Measurements from ENCODE around the gene DDX21. TPM values are rescaled to one million over a fixed set of nuclear protein-coding genes. Genes with fewer than 3 reads are reported as not detected.
"Not testable (repeated sequence)": the region's sequence is repeated elsewhere in the genome, so short reads cannot be mapped to it uniquely, and the experiment has no call there.

DDX21 gene
- total RNA-seq, 2 experiments from 2014 or later = 120 to 121 TPM

DNA sequence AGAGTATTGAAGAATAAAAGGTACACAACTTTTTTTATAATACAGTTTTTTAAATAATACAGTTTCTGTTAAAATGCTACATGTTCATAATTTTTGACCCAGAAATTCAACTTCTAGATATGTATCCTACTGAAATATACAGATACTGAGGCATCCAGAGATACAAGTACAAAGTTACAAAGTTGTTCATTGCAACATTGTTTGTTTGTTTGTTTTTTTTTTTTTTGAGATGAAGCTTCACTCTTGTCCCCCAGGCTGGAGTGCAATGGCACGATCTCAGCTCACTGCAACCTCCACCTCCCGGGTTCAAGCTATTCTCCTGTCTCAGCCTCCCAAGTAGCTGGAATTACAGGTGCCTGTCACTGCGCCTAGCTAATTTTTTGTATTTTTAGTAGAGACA, 23.1 kb upstream of the DDX21 start:
- H3K4me1 Mint-ChIP-seq (ENCODE audit: low read depth); H3K27me3 ChIP-seq (ENCODE audit: control insufficient read depth in 1 of 2, insufficient read depth in 2 of 2, low read length in 2 of 2); H3K9me3 Mint-ChIP-seq; CTCF ChIA-PET; H3K27ac ChIP-seq (ENCODE audit: low read depth in 1 of 2, low read length in 2 of 2); H3K4me3 ChIP-seq (ENCODE audit: low read length); H3K4me3 Mint-ChIP-seq; DNase-seq; ATAC-seq (ENCODE audit: poor library complexity); intact Hi-C loops (cut with DNase I, micrococcal nuclease); H3K27ac Mint-ChIP-seq; H3K9me3 ChIP-seq (ENCODE audit: control insufficient read depth in 1 of 2, insufficient read depth in 1 of 2, low read length in 2 of 2); H3K27me3 Mint-ChIP-seq; H3K4me1 ChIP-seq (ENCODE audit: insufficient read depth, low read length): not testable (repeated sequence)
- peaks cover 74% of the 10 kb centered on the region for H3K36me3 Mint-ChIP-seq (ENCODE audit: low read depth)
- POLR2A ChIA-PET = interaction anchor here (1.0 kb wide), 1 partner anchor 23 kb away, joined by 3 read pairs; no protein-coding TSS in a partner anchor
- peaks cover 55% of the 10 kb centered on the region for H3K36me3 ChIP-seq (ENCODE audit: insufficient read depth, low read length)

DNA sequence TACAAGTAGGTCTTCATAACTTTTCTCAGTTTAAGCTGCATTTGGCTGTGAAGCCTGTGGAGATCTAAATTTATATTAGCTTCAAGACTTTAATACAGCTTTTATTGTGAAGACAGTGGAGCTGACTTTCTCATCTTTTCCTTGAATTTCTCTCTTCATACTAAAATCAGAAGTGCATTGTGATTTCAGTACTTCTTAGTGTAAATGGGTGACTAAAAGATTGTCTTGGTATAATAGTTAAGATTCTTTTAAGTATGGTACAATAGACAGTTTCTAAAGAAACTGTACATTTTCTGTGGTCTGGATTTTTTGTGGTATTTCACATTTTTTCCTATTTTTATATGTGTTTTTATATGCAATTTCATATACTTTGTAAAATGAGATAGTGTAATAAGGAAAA, 21.0 kb upstream of the DDX21 start:
- H3K27me3 Mint-ChIP-seq = no peaks in the 10 kb centered on the region
- no peaks in the 10 kb centered on the region for H3K9me3 Mint-ChIP-seq
- no peak overlapping the region for H3K27ac ChIP-seq (ENCODE audit: low read depth in 1 of 2, low read length in 2 of 2)
- ChIA-PET POLR2A (no interaction called here), CTCF (no interaction called here)
- no peaks in the 10 kb centered on the region for H3K4me1 ChIP-seq (ENCODE audit: insufficient read depth, low read length)
- H3K9me3 ChIP-seq (ENCODE audit: control insufficient read depth in 1 of 2, insufficient read depth in 1 of 2, low read length in 2 of 2) = no peaks in the 10 kb centered on the region
- H3K4me3 ChIP-seq (ENCODE audit: low read length) = no peak overlapping the region
- DNase-seq = no peak
- peaks cover 72% of the 10 kb centered on the region for H3K36me3 ChIP-seq (ENCODE audit: insufficient read depth, low read length)
- no peaks in the 10 kb centered on the region for H3K4me1 Mint-ChIP-seq (ENCODE audit: low read depth)
- H3K27ac Mint-ChIP-seq = no peak overlapping the region
- TF ChIP-seq, protein P1, sequence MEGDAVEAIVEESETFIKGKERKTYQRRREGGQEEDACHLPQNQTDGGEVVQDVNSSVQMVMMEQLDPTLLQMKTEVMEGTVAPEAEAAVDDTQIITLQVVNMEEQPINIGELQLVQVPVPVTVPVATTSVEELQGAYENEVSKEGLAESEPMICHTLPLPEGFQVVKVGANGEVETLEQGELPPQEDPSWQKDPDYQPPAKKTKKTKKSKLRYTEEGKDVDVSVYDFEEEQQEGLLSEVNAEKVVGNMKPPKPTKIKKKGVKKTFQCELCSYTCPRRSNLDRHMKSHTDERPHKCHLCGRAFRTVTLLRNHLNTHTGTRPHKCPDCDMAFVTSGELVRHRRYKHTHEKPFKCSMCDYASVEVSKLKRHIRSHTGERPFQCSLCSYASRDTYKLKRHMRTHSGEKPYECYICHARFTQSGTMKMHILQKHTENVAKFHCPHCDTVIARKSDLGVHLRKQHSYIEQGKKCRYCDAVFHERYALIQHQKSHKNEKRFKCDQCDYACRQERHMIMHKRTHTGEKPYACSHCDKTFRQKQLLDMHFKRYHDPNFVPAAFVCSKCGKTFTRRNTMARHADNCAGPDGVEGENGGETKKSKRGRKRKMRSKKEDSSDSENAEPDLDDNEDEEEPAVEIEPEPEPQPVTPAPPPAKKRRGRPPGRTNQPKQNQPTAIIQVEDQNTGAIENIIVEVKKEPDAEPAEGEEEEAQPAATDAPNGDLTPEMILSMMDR (IDR thresholded peaks at IDR 0.05) = no peak
- no peaks in the 10 kb centered on the region for H3K27me3 ChIP-seq (ENCODE audit: control insufficient read depth in 1 of 2, insufficient read depth in 2 of 2, low read length in 2 of 2)
- peaks cover 80% of the 10 kb centered on the region for H3K36me3 Mint-ChIP-seq (ENCODE audit: low read depth)
- ATAC-seq (ENCODE audit: poor library complexity) = no peak
- intact Hi-C loops (cut with DNase I, micrococcal nuclease) = no loop called here
- no peak overlapping the region for H3K4me3 Mint-ChIP-seq

DNA sequence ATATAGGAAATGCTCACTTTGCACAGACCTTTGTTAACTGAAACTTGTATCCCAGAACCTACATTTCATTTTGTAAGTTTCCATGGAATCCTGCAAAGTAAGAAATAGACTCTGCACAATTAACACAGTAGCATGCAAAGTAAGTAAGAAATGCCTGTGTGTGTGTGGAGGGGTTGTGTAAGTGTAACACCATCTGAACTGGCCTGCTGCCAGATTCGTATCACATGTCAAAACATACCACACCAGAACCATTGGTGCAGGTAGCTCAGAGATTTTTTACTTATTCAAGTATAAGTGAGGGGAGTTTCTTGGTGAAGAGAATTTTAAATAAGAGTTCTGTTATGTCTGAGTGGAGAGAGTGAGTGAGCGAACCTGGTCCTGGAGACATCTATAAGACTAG, 17.9 kb upstream of the DDX21 start:
- no peak for DNase-seq
- Histone ChIP-seq H3K36me3 (ENCODE audit: insufficient read depth, low read length) (peaks cover 76% of the 10 kb centered on the region), H3K4me1 (ENCODE audit: insufficient read depth, low read length) (no peaks in the 10 kb centered on the region), H3K27ac (ENCODE audit: low read depth in 1 of 2, low read length in 2 of 2) (no peak overlapping the region), H3K9me3 (ENCODE audit: control insufficient read depth in 1 of 2, insufficient read depth in 1 of 2, low read length in 2 of 2) (no peaks in the 10 kb centered on the region), H3K4me3 (ENCODE audit: low read length) (no peak overlapping the region), H3K27me3 (ENCODE audit: control insufficient read depth in 1 of 2, insufficient read depth in 2 of 2, low read length in 2 of 2) (no peaks in the 10 kb centered on the region)
- Mint-ChIP-seq H3K4me3 (no peak overlapping the region), H3K27me3 (no peaks in the 10 kb centered on the region), H3K36me3 (ENCODE audit: low read depth) (peaks cover 73% of the 10 kb centered on the region), H3K9me3 (no peaks in the 10 kb centered on the region), H3K4me1 (ENCODE audit: low read depth) (no peaks in the 10 kb centered on the region), H3K27ac (no peak overlapping the region)
- TF ChIP-seq, protein P1 (IDR thresholded peaks at IDR 0.05) = no peak
- intact Hi-C loops (cut with DNase I, micrococcal nuclease) = no loop called here
- ChIA-PET CTCF (interaction anchor here (1.6 kb wide), 1 partner anchor 18 kb away, joined by 6 read pairs; the partner anchor contains the start of gene DDX21), POLR2A (no interaction called here)
- ATAC-seq (ENCODE audit: poor library complexity) = no peak

DNA sequence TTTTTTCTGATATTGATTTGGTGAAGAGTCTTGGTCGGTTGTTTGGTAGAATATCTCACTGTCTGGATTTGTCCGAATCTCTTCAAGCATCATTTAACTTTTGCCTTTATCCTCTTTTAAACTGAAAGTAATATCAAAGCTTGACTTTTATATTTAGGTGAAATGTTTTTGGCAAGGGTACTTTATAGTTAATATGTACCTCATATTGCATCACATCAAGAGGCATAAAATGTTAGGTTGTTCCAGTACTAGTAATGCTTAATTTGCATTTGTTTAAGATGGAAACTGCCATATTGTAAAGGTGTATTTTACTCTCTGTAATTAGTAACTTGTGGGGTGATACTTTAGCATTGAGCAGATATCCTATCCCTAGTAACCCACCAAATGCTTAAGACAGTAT, 17.1 kb upstream of the DDX21 start:
- H3K36me3 ChIP-seq (ENCODE audit: insufficient read depth, low read length) = peaks cover 80% of the 10 kb centered on the region
- CTCF ChIA-PET = no interaction called here
- POLR2A ChIA-PET = no interaction called here
- H3K4me1 Mint-ChIP-seq (ENCODE audit: low read depth) = no peaks in the 10 kb centered on the region
- TF ChIP-seq, protein P1 (IDR thresholded peaks at IDR 0.05) = no peak
- ATAC-seq (ENCODE audit: poor library complexity) (no peak), DNase-seq (no peak)
- H3K27me3 ChIP-seq (ENCODE audit: control insufficient read depth in 1 of 2, insufficient read depth in 2 of 2, low read length in 2 of 2) = no peaks in the 10 kb centered on the region
- no peaks in the 10 kb centered on the region for H3K4me1 ChIP-seq (ENCODE audit: insufficient read depth, low read length)
- H3K4me3 Mint-ChIP-seq = no peak overlapping the region
- H3K27ac Mint-ChIP-seq = no peak overlapping the region
- H3K4me3 ChIP-seq (ENCODE audit: low read length) = no peak overlapping the region
- H3K36me3 Mint-ChIP-seq (ENCODE audit: low read depth) = peaks cover 76% of the 10 kb centered on the region
- no peaks in the 10 kb centered on the region for H3K9me3 Mint-ChIP-seq
- H3K9me3 ChIP-seq (ENCODE audit: control insufficient read depth in 1 of 2, insufficient read depth in 1 of 2, low read length in 2 of 2) = no peaks in the 10 kb centered on the region
- intact Hi-C loops (cut with DNase I, micrococcal nuclease) = no loop called here
- no peaks in the 10 kb centered on the region for H3K27me3 Mint-ChIP-seq
- no peak overlapping the region for H3K27ac ChIP-seq (ENCODE audit: low read depth in 1 of 2, low read length in 2 of 2)

DNA sequence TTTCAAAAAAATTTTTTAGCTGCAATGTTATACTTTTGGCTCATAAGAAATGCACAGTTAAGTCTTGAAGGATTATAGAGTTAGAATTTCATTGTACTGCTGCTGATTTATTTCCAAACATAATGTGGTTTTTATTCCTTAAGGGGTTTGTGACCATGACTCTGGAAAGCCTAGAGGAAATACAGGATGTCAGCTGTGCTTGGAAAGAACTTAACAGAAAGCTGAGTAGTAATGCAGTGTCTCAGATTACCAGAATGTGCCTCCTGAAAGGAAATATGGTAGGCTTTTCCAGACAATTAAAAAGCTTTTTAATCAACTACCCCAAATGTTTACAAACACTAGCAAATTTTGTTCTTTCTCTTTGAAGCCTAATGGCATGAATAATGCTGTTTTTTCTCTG, 15.1 kb upstream of the DDX21 start:
- intact Hi-C loops (cut with DNase I, micrococcal nuclease); H3K27me3 Mint-ChIP-seq; DNase-seq; H3K4me1 Mint-ChIP-seq (ENCODE audit: low read depth); H3K4me3 Mint-ChIP-seq; H3K4me1 ChIP-seq (ENCODE audit: insufficient read depth, low read length); H3K9me3 ChIP-seq (ENCODE audit: control insufficient read depth in 1 of 2, insufficient read depth in 1 of 2, low read length in 2 of 2); H3K27ac Mint-ChIP-seq; H3K27me3 ChIP-seq (ENCODE audit: control insufficient read depth in 1 of 2, insufficient read depth in 2 of 2, low read length in 2 of 2); H3K9me3 Mint-ChIP-seq; H3K4me3 ChIP-seq (ENCODE audit: low read length); H3K27ac ChIP-seq (ENCODE audit: low read depth in 1 of 2, low read length in 2 of 2); ATAC-seq (ENCODE audit: poor library complexity): not testable (repeated sequence)
- ChIA-PET CTCF (interaction anchor here (0.6 kb wide), 1 partner anchor 16 kb away, joined by 3 read pairs; no protein-coding TSS in a partner anchor), POLR2A (interaction anchor here (0.6 kb wide), 1 partner anchor 25 kb away, joined by 3 read pairs; no protein-coding TSS in a partner anchor)
- H3K36me3 Mint-ChIP-seq (ENCODE audit: low read depth) = peaks cover 70% of the 10 kb centered on the region
- peaks cover 76% of the 10 kb centered on the region for H3K36me3 ChIP-seq (ENCODE audit: insufficient read depth, low read length)
